Measurements from ENCODE around the gene OR52L1. TPM values are rescaled to one million over a fixed set of nuclear protein-coding genes. Genes with fewer than 3 reads are reported as not detected.

OR52L1 gene
- total RNA-seq, 1 experiment from 2014 or later, result 0.15 TPM

GRCh38 chr11:5989203-5989602 lies 2.4 kb upstream of the OR52L1 start:
- POLR2A ChIA-PET, result no interaction called here
- ATAC-seq (no peak), DNase-seq (ENCODE audit: low spot score) (no peak)
- Mint-ChIP-seq H3K27ac (no peak overlapping the region), H3K4me3 (no peak overlapping the region), H3K36me3 (no peaks in the 10 kb centered on the region), H3K4me1 (0 out of 2 replicates have a peak, but pooled peaks cover 3% of the 10 kb centered on the region), H3K9me3 (peaks cover 9% of the 10 kb centered on the region), H3K27me3 (ENCODE audit: low read depth) (peaks cover 2% of the 10 kb centered on the region; the same call in 1 of the 2 replicates)
- TF ChIP-seq SMAD3 (CRISPR knock-in tag; IDR thresholded peaks at IDR 0.05; ENCODE audit: borderline replicate concordance) (no peak), STAT6 (CRISPR knock-in tag; conservative IDR thresholded peaks at IDR 0.05; ENCODE audit: low read depth) (no peak), KAT7 (CRISPR knock-in tag; IDR thresholded peaks at IDR 0.05; ENCODE audit: borderline replicate concordance) (no peak), ZNF317 (CRISPR knock-in tag; IDR thresholded peaks at IDR 0.05; ENCODE audit: borderline replicate concordance, low read depth) (no peak), ZSCAN18 (CRISPR knock-in tag; IDR thresholded peaks at IDR 0.05) (no peak), NR1H2 (CRISPR knock-in tag; IDR thresholded peaks at IDR 0.05) (no peak), ERG (CRISPR knock-in tag; IDR thresholded peaks at IDR 0.05) (no peak), ZBTB21 (CRISPR knock-in tag; IDR thresholded peaks at IDR 0.05; ENCODE audit: borderline replicate concordance) (no peak), ZNF396 (CRISPR knock-in tag; IDR thresholded peaks at IDR 0.05; ENCODE audit: borderline replicate concordance) (no peak)
- CTCF ChIA-PET, result interaction anchor here (0.7 to 1.4 kb wide), 2 partner anchors 22 to 373 kb away, joined by 3 to 6 read pairs; no protein-coding TSS in a partner anchor

GRCh38 chr11:5983443-5983842 lies 3.3 kb downstream of the OR52L1 start:
- POLR2A ChIA-PET, result no interaction called here
- DNase-seq (ENCODE audit: low spot score) (no peak), ATAC-seq (peak; percentile 57)
- Mint-ChIP-seq H3K27me3 (ENCODE audit: low read depth) (peaks cover 11% of the 10 kb centered on the region; the same call in 1 of the 2 replicates), H3K4me1 (no peaks in the 10 kb centered on the region), H3K27ac (no peak overlapping the region), H3K36me3 (peaks cover 11% of the 10 kb centered on the region; the same call in 1 of the 2 replicates), H3K9me3 (peaks cover 50% of the 10 kb centered on the region), H3K4me3 (no peak overlapping the region)
- CTCF ChIA-PET, result no interaction called here
- no peak for TF ChIP-seq PRRX2 (CRISPR knock-in tag; IDR thresholded peaks at IDR 0.05)
- TF ChIP-seq TEAD1 (CRISPR knock-in tag; IDR thresholded peaks at IDR 0.05), result no peak
- no peak for TF ChIP-seq USF1 (CRISPR knock-in tag; IDR thresholded peaks at IDR 0.05)
- no peak for TF ChIP-seq NR1H2 (CRISPR knock-in tag; IDR thresholded peaks at IDR 0.05)

GRCh38 chr11:5973530-5973929 lies 13.3 kb downstream of the OR52L1 start:
- no peaks in the 10 kb centered on the region for H3K4me1 Mint-ChIP-seq
- H3K4me3 Mint-ChIP-seq, result no peak overlapping the region
- no peak overlapping the region for H3K27ac Mint-ChIP-seq
- ATAC-seq (no peak), DNase-seq (ENCODE audit: low spot score) (no peak)
- peaks cover 14% of the 10 kb centered on the region for H3K27me3 Mint-ChIP-seq (ENCODE audit: low read depth)
- ChIA-PET CTCF (no interaction called here), POLR2A (no interaction called here)
- peaks cover 19% of the 10 kb centered on the region for H3K9me3 Mint-ChIP-seq
- no peaks in the 10 kb centered on the region for H3K36me3 Mint-ChIP-seq
- no peak for TF ChIP-seq E2F1 (CRISPR knock-in tag; IDR thresholded peaks at IDR 0.05)
- TF ChIP-seq CBFB (CRISPR knock-in tag; IDR thresholded peaks at IDR 0.05; ENCODE audit: low read depth), result no peak
- no peak for TF ChIP-seq ELF4 (CRISPR knock-in tag; IDR thresholded peaks at IDR 0.05; ENCODE audit: low read depth)
- TF ChIP-seq ETV6 (CRISPR knock-in tag; IDR thresholded peaks at IDR 0.05), result no peak
- TF ChIP-seq STAT6 (CRISPR knock-in tag; conservative IDR thresholded peaks at IDR 0.05; ENCODE audit: low read depth), result no peak
- no peak for TF ChIP-seq E2F5 (CRISPR knock-in tag; IDR thresholded peaks at IDR 0.05)
- TF ChIP-seq NFYB (CRISPR knock-in tag; conservative IDR thresholded peaks at IDR 0.05; ENCODE audit: low read depth), result no peak
- TF ChIP-seq ATF1 (CRISPR knock-in tag; IDR thresholded peaks at IDR 0.05), result no peak
- TF ChIP-seq SOX15 (CRISPR knock-in tag; IDR thresholded peaks at IDR 0.05), result no peak
- no peak for TF ChIP-seq OVOL2 (CRISPR knock-in tag; IDR thresholded peaks at IDR 0.05; ENCODE audit: borderline replicate concordance)
